GM12878 (cell line): ENCODE results near the gene TPI1. TPM values are rescaled to one million over a fixed set of nuclear protein-coding genes. Genes with fewer than 3 reads are reported as not detected.

Source experiments
- ATAC-seq: fragments of 200-7000 bp; cut with Tn5 transposase; 3 replicates; pipeline ENCODE4 v1.9.1; 2020; ENCODE audit warnings: mild to moderate bottlenecking, moderate library complexity
- BruUV-seq: library from RNA; stranded (reverse); fragments of 400-500 nt; replicated peaks from 2 replicates; lab custom pipeline; 2021; lab: Mats Ljungman, UMichigan
- CTCF ChIA-PET: fragments of 300-600 bp; sonication (Branson Sonifier 250); formaldehyde crosslinking; extraction: SDS; loops from one replicate; lab custom pipeline; 2021; ENCODE audit warnings: inconsistent platforms; lab: Yijun Ruan, JAX
- POLR2A ChIA-PET: fragments of 350-600 bp; formaldehyde crosslinking; extraction: SDS; loops from one replicate; lab custom pipeline; 2021; ENCODE audit warnings: inconsistent platforms; lab: Charles Lee
- RAD21 ChIA-PET: fragments of 300-600 bp; sonication (Branson Sonifier 250); formaldehyde crosslinking; loops from one replicate; lab custom pipeline; 2023; ENCODE audit warnings: antibody characterized with exemption; ENCODE audit not compliant: unreplicated experiment; lab: Charles Lee
- SMC1A ChIA-PET: fragments of 300-600 bp; sonication (Branson Sonifier 250); formaldehyde crosslinking; loops from one replicate; lab custom pipeline; 2023; ENCODE audit not compliant: unreplicated experiment, uncharacterized antibody; lab: Charles Lee
- DNase-seq: peaks from one replicate; pipeline ENCODE4 v3.0.0-alpha.2; 2011; ENCODE audit warnings: low read depth, low spot score
- FAIRE-seq: peaks from 3 replicates; lab custom pipeline; 2011; peaks lifted over from hg19 to GRCh38; lab: Jason Lieb, UNC
- H2AFZ ChIP-seq: 2 replicates; pipeline ENCODE4 v1.6.0; 2011; ENCODE audit warnings: low read depth, low read length, control low read depth; ENCODE audit not compliant: control insufficient read depth
- H3K27ac ChIP-seq: 2 replicates; pipeline ENCODE4 v1.5.1; 2011; ENCODE audit warnings: control low read depth; ENCODE audit not compliant: control insufficient read depth, insufficient read depth
- H3K27me3 ChIP-seq, 2 experiments: replicated peaks in 1 of 2; 2 replicates each; pipeline versions ENCODE4 v1.6.0 to v1.6.1; 2011; ENCODE audit warnings: low read length in 1 of 2; ENCODE audit not compliant: control insufficient read depth in 2 of 2, insufficient read depth in 2 of 2
- H3K36me3 ChIP-seq, 2 experiments: 2 replicates each; pipeline ENCODE4 v1.5.1; 2011; ENCODE audit warnings: low read length in 1 of 2; ENCODE audit not compliant: control insufficient read depth in 2 of 2, insufficient read depth in 2 of 2
- H3K4me1 ChIP-seq: 2 replicates; pipeline ENCODE4 v1.6.1; 2011; ENCODE audit warnings: mild to moderate bottlenecking, low read length, moderate library complexity, mixed read lengths; ENCODE audit not compliant: control insufficient read depth, insufficient read depth
- H3K4me2 ChIP-seq: 2 replicates; pipeline ENCODE4 v1.6.0; 2011; ENCODE audit warnings: control low read depth; ENCODE audit not compliant: control insufficient read depth, insufficient read depth
- H3K4me3 ChIP-seq: fragments of 200-600 bp; sonication (generic); 2 replicates; pipeline ENCODE4 v1.5.1; 2016
- H3K79me2 ChIP-seq: 2 replicates; pipeline ENCODE4 v1.6.0; 2011; ENCODE audit warnings: low read length; ENCODE audit not compliant: control insufficient read depth, insufficient read depth
- H3K9ac ChIP-seq: 2 replicates; pipeline ENCODE4 v1.8.0; 2011; ENCODE audit warnings: low read length, control low read depth, mixed read lengths; ENCODE audit not compliant: control insufficient read depth, insufficient read depth
- H3K9me3 ChIP-seq: replicated peaks from 3 replicates; pipeline ENCODE4 v1.5.1; 2011; ENCODE audit warnings: mild to moderate bottlenecking, low read length; ENCODE audit not compliant: control insufficient read depth, insufficient read depth
- H4K20me1 ChIP-seq: 2 replicates; pipeline ENCODE4 v1.6.0; 2011; ENCODE audit not compliant: control insufficient read depth, insufficient read depth
- BACH1 ChIP-seq: fragments of 450-650 bp; IDR thresholded peaks from 2 replicates; pipeline ENCODE4 v1.6.1; 2017; ENCODE audit warnings: mild to moderate bottlenecking, borderline replicate concordance
- MXI1 ChIP-seq: fragments of 150-350 bp; IDR thresholded peaks from 2 replicates; pipeline ENCODE4 v1.6.1; 2011; ENCODE audit warnings: low read depth, mild to moderate bottlenecking, inconsistent platforms, low read length, improper control_type of control experiment
- PML ChIP-seq: IDR thresholded peaks from 2 replicates; pipeline ENCODE4 v1.6.1; 2012; ENCODE audit warnings: low read length, inconsistent platforms
- RBBP5 ChIP-seq: fragments of 200-600 bp; sonication (generic); conservative IDR thresholded peaks from 2 replicates; pipeline ENCODE4 v1.6.1; 2016
- TCF7 ChIP-seq: IDR thresholded peaks from 2 replicates; pipeline ENCODE4 v1.6.1; 2014; ENCODE audit warnings: antibody characterized with exemption, borderline replicate concordance
- WGBS: methylation state at CpG from one replicate; pipeline ENCODE4 v1.1.6; 2016; ENCODE audit warnings: low lambda C conversion rate; ENCODE audit not compliant: insufficient replicate concordance, insufficient coverage; ENCODE audit errors: missing lambda C conversion rate; 5-methylcytosine and 5-hydroxymethylcytosine counted together
- in situ Hi-C: fragments of 300-500 bp; cut with MboI; formaldehyde crosslinking; loops from 9 replicates; pipeline ENCODE4 v1.14.3; 2018; ENCODE audit warnings: mixed read lengths
- intact Hi-C: fragments of 100-400 bp; cut with micrococcal nuclease; formaldehyde crosslinking; loops from one replicate; pipeline ENCODE4 v1.14.2; 2022; ENCODE audit not compliant: unreplicated experiment
- polyA plus RNA-seq, 11 experiments: library from polyadenylated mRNA; depleted of rRNA in 4 of 11; unstranded in 6 of 11; stranded (reverse) in 5 of 11; fragments of >200 nt; fragmentation: Nextera tagmentation in 4 of 11; fragmentation: Illumina TruSeq in 1 of 11; extraction: Ambion mirVana in 4 of 11; extraction: Trizol in 1 of 11; gene quantifications; 1 replicate in 1 of 11; 2 replicates in 10 of 11; pipeline versions ENCODE4 v1.2.1 to v1.2.3, GENCODE V29; 2011 to 2016; ENCODE audit warnings: inconsistent platforms in 2 of 11, missing spikeins in 2 of 11, low read depth in 1 of 11
- total RNA-seq, 4 experiments: library from RNA; depleted of rRNA in 3 of 4; stranded (reverse); fragments of >200 nt in 3 of 4; fragmentation: Illumina TruSeq in 1 of 4; extraction: Trizol in 1 of 4; gene quantifications; 2 replicates each; pipeline versions ENCODE4 v1.2.1 to v1.2.3, GENCODE V29; 2013 to 2021
- TF ChIP-seq, protein P1 (sequence below): IDR thresholded peaks from 2 replicates; pipeline ENCODE4 v1.6.1; 2011; ENCODE audit warnings: low read depth, mild to moderate bottlenecking, low read length, moderate library complexity, borderline replicate concordance; ENCODE audit errors: extremely low read depth

TPI1 gene
- total and polyA plus RNA-seq, 10 of the 15 experiments (the other 5 are each of a cell fraction or from before 2014, with no cell fraction given) = 916 to 7,349 (median 1,677) TPM

DNA sequence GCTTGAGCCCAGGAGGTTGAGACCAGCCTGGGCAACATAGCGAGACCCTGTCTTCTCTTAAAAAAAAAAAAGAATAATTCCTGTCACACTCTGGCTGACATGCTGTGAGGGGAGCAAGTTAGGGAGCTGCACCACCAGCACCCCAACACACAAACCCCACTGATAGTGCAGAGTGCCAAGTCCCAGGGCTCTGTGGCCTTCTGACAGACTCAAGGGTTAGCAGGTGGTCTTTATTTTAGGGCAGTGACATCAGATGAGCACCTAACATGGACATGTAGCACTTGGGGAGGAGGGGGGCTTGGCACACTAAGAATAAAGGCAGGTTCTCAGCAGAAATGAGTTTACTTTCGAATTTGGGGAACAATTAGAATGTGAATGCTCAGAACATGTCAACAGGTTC is 8.5 kb upstream of the TPI1 start:
- Histone ChIP-seq H3K36me3 (peaks cover 47 to 50% of the 10 kb centered on the region in 2 experiments), H3K79me2 (peaks cover 8% of the 10 kb centered on the region), H3K4me1 (peaks cover 3% of the 10 kb centered on the region; the same call in 1 of the 2 replicates), H2AFZ (no peak overlapping the region), H3K9ac (no peak overlapping the region), H3K27ac (no peak overlapping the region), H4K20me1 (no peaks in the 10 kb centered on the region), H3K27me3 (no peaks in the 10 kb centered on the region), H3K4me2 (no peak overlapping the region), H3K9me3 (no peaks in the 10 kb centered on the region), H3K4me3 (no peak overlapping the region)
- no peak for ATAC-seq
- BruUV-seq = no TSS peak
- no peak for DNase-seq
- no peak for TF ChIP-seq PML
- TF ChIP-seq, protein P1, sequence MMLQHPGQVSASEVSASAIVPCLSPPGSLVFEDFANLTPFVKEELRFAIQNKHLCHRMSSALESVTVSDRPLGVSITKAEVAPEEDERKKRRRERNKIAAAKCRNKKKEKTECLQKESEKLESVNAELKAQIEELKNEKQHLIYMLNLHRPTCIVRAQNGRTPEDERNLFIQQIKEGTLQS = no peak
- no peak for TF ChIP-seq BACH1
- ChIA-PET POLR2A (interaction anchor here (1.4 kb wide), 1 partner anchor 10 kb away, joined by 3 read pairs; no protein-coding TSS in a partner anchor), RAD21 (no interaction called here), SMC1A (no interaction called here), CTCF (interaction anchor here (1.5 kb wide), 1 partner anchor 23 kb away, joined by 3 read pairs; no protein-coding TSS in a partner anchor)
- FAIRE-seq = no peak
- WGBS = 63% methylated on average over 2 of the region's 2 CpGs
- intact Hi-C loops (no loop called here), in situ Hi-C loops (no loop called here)

DNA sequence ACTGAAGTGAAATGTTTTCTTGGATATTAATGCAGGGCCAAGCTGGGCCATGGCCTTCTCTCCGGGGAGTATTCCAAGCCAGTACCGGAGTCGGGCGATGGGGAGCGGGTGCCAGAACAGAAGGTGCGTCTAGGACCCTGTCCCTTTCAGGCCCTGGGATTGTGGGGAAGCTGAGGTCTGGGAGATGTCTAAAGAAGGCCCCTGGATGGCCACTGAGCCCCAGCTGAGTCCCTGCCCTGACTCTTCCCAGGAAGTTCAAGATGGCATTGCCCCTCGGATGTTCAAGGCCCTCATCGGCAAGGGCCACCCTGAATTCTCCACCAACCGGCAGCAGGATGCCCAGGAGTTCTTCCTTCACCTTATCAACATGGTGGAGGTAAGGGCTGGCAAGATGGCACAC is 7.2 kb upstream of the TPI1 start:
- ChIA-PET POLR2A (interaction anchor here (1.7 kb wide), 1 partner anchor 10 kb away, joined by 3 read pairs; the partner anchor contains the start of gene CDCA3), SMC1A (interaction anchor here (1.4 kb wide), 1 partner anchor 21 kb away, joined by 3 read pairs; no protein-coding TSS in a partner anchor), CTCF (interaction anchor here (1.3 to 1.5 kb wide), 2 partner anchors 12 to 22 kb away, joined by 3 to 5 read pairs; partner anchors contain the start of gene SPSB2), RAD21 (interaction anchor here (1.0 kb wide), 1 partner anchor 13 kb away, joined by 3 read pairs; the partner anchor contains the start of gene SPSB2)
- H2AFZ ChIP-seq = no peak overlapping the region
- TF ChIP-seq TCF7 = no peak
- no peak for TF ChIP-seq MXI1
- no peak for TF ChIP-seq RBBP5
- FAIRE-seq = no peak
- no peaks in the 10 kb centered on the region for H3K27me3 ChIP-seq
- peaks cover 47 to 53% of the 10 kb centered on the region in 2 experiments for H3K36me3 ChIP-seq
- no peak for ATAC-seq
- no peak for DNase-seq
- no peaks in the 10 kb centered on the region for H3K9me3 ChIP-seq
- no peaks in the 10 kb centered on the region for H4K20me1 ChIP-seq
- in situ Hi-C loops = no loop called here
- no peaks in the 10 kb centered on the region for H3K4me1 ChIP-seq
- no TSS peak for BruUV-seq
- H3K27ac ChIP-seq = no peak overlapping the region
- WGBS = 99% methylated on average over 9 of the region's 9 CpGs
- no peak overlapping the region for H3K4me3 ChIP-seq
- intact Hi-C loops = no loop called here
- no peak overlapping the region for H3K4me2 ChIP-seq
- no peak overlapping the region for H3K9ac ChIP-seq
- no peaks in the 10 kb centered on the region for H3K79me2 ChIP-seq
